ENCODE measurements around the gene NMB.
"Not testable (repeated sequence)": the region's sequence is repeated elsewhere in the genome, so short reads cannot be mapped to it uniquely, and the experiment has no call there.

Gene NMB

DNA sequence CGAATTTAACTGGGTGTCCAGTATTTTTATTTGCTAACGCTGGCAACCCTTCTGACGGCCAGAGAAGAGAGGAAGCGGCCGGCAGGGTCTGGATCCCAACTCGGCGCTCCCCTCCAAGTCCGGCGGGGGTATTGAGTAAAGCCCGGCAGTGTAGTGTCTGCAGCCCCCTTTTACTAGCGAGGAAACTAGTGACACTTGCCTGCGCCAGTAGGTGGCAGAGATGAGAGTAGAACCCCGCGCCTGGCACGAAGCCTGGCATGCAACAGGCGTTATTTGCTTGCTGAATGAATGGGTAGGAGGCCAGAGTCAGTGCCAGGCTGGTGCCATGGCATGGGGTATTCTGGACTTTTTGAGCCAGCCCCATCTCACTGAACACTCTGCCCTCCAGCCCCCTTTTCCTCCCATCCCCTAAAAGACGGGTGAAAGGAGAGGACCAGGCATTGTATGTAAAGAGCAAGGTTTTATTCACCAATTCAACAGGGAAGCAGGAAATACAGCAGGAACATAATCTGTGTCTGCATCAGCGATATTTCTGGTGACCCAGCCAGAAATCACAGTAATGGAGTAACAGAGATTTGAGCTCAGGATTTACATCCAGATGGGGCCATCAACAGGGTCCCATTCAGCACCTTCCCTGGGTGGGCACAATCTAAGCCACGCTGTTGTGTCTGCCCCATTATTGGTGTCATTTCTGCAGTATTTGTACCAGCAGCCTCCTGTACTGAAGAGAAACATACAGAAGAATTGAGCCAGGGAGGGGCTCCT lies 3.1 kb downstream of the NMB start:
- DNase-seq (ENCODE audit: low read depth in 2 of 2) = peak; percentile 50 to 51

DNA sequence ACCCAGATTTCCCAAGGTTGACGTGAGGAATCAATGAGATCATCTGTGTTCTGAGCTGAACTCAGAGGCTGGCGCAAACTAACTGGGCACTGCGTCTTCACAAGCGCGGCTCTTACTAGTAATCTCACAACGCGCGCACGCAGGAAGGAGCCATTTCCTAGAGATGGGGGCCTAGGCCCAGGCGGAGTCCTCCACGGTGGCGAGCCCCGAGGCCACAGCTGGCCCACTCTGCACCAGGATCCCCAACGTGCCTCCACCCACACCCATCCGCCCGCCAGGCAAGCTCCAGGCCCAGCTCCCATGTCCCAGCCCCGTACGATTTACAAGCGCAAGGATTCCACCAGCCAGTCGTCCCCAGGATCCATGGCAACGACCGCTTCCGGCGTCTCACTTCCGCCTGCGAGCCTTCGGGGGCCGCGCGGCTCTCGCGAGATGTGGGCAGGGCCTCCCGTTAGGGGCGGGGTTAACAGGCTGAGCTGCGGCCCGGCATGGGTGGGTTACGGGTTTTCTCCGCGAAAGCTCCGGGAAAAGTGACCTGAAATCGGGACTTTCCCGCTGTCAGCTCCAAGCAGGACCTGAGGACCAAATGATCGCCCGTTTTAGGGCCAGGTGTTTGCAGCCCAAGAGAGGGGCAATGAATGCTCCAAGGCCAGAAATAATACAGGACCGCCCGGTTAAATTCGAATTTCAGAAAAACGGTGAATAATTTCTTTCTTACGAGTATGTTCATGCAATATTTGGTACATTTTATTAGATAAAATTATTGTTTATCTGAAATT lies 3.9 kb downstream of the NMB start, which contains the start of gene WDR73:
TSS of gene WDR73 (minus strand) at position 374 of the 779 bp plus-strand sequence. CDS start at position 365, 9 bp downstream.
- peak; percentile 92 to 97 for DNase-seq (ENCODE audit: low read depth in 2 of 2)

DNA sequence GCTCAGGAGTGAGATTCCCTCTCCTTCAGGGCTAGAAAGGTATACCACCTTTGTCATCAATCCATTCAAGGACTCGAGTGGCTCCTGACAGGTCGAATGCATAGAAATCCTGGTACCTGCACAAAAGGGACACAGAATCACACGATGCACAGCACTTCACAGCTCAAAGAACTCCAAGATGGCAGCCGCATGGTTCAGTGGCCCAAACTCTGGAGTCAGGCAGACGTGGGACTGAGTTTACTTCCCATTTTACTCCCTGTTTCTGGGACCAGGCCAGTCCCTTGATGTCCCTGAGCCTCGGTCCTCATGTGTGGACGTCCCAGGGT lies 4.5 kb downstream of the NMB start:
- DNase-seq (ENCODE audit: low read depth in 2 of 2) = no peak

DNA sequence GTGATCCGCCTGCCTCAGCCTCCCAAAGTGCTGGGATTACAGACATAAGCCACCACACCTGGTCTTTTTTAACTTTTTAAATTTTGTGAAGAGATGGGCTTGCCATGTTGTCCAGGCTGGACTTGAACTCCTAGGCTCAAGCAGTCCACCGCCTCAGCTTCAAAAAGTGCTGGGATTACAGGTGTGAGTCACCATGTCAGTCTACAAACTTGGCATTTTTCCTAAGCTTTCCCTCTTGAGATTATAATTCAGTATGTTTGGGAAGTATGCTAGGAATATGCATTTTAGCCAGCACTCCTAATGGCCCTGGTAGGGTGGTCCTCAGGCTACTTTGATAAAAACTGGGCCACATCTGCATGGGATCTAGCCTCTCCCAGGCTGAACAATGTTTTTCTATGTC lies 8.3 kb downstream of the NMB start:
- DNase-seq (ENCODE audit: low read depth in 2 of 2) = no peak

DNA sequence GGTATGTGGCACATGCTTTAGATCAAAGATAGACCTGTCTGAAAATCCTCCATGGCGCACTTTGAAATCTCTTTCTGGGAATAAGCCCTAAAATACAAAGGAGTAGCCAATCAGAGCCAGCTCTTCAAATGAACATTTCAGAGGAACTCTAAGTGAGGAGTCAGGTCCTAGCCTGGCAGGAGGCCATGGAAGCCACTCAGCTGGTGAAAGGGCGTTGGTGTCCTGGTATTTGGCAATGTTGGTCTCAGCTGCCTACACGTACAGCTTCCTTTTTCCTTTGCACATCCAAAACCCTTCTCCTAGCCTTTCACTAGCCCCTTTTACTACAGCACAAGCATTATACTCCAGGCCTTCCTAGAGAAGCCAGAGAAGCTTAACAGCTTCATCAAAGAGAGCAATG lies 9.5 kb downstream of the NMB start:
- no peak for DNase-seq (ENCODE audit: low read depth in 2 of 2)

DNA sequence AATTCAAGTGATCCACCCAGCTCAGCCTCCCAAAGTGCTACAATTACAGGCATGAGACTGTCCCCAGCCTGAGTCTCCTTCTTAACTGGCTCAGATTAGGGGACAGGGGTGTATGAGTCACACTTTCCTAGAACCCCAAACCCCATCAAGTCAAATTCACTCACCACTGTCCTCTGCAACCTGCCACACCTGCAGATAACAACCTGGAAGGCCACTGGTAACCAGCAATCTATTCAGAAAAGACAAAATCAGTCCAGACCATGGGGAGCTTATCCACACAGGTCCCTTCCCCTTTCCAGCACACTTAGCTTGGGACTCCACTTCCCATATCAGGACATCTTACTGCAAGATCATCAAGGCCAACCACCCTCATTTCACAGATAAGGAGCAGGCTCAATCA lies 10.3 kb downstream of the NMB start:
- DNase-seq (ENCODE audit: low read depth in 2 of 2) = no peak

DNA sequence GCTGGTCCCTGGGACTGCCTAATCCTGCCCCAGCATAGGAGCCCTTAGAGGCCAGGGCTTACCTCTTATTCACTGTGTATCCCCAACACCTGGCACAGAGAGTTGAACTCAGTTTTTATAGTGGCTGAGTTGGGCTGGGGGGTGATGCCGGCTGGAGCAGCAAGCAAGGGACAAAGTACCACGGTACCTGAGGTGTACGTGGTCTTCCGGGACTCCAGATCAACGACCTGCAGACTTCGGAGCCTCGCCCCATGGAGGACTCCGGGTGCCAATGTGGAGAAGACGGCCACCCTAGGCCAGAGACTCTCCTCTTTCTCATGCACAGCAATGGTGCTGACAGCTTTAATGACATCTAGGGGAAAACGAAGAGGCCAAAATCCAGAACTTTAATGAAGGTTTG lies 12.0 kb downstream of the NMB start:
- no peak for DNase-seq (ENCODE audit: low read depth in 2 of 2)

DNA sequence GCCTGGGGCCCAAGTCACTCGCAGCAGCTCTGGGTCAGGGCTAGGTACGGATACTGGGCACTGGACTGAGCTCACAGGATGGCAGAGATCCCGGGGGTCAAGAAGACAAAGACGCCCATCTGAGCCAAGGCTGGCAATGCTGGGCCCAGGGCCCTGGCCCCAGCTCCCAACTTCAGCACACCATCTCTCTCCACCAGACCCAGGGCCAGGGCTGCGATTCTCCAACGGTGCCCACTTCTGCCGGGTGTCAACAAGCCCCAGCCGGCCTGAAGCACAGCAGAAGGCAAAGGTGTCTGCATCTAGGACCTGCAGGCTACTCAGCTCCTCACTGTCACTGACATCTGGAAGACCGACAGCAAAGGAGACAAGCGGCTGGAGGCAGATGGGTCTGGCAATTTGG lies 12.5 kb downstream of the NMB start:
- DNase-seq (ENCODE audit: low read depth in 2 of 2) = no peak

DNA sequence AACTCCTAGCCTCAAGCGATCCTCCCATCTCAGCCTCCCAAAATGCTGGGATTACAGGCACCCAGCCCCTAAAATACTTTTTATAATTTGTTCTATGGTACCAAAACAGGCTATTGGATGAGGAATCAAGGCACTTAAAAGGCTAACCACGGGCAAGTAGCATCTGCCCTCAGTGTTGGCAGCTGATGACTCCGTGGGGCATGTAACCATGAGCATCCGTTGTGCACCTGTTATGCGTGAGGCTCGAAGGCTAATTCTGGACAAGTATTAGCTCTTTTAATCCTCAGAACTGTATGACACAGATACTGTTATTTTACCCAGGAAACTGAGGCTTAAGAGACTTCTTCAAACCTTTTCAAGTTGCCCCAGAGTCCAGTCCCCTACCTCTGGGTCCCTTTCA lies 14.2 kb downstream of the NMB start:
- DNase-seq (ENCODE audit: low read depth in 2 of 2) = no peak

DNA sequence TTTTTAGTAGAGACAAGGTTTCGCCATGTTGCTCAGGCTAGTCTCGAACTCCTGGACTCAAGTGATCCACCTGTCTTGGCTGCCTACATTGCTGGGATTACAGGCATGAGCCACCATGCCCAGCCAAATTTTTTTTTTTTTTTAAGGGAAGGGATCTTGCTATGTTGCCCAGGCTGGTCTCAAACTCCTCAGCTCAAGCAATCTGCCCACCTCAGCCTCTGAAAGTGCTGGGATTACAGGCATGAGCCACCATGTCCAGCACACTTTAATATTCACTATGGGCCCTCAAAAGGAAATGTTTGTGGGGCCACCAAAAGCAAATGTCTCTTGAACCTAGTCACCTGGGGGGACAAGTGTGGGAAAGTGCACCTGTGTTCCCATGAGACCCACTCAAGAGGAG lies 15.4 kb downstream of the NMB start:
- DNase-seq (ENCODE audit: low read depth in 2 of 2) = not testable (repeated sequence)

DNA sequence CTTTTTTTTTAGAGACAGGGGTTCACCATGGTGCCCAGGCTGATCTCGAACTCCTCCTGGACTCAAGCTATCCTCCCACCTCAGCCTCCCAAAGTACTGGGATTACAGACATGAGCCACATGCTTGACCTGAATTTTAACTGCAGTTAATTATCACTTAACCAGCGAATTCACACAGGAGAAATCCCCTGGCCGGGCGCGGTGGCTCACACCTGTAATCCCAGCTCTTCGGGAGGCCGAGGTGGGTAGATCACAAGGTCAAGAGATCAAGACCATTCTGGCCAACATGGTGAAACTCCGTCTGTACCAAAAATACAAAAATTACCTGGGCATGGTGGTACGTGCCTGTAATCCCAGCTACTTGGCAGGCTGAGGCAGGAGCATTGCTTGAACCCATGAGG lies 16.1 kb downstream of the NMB start:
- not testable (repeated sequence) for DNase-seq (ENCODE audit: low read depth in 2 of 2)

DNA sequence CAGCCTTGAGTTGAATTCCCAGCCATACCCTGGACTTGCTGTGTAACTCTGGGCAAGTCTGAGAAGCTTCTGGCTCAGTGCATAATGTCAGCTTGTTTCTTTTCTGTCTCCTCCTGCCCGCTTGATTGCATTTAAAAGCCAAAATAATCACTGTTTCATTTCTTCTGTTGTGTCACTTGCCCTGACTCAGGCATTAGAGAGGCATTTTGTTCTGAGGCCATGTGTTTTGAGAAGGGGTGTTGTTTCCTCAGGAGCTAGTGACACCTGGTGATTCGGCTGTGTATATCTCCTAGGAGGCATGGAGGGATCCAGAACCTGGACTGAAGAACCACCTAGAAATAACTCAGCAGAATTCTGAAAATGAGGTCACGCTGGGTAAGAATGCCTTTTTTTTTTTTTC lies 19.9 kb downstream of the NMB start:
- no peak for DNase-seq (ENCODE audit: low read depth in 2 of 2)

DNA sequence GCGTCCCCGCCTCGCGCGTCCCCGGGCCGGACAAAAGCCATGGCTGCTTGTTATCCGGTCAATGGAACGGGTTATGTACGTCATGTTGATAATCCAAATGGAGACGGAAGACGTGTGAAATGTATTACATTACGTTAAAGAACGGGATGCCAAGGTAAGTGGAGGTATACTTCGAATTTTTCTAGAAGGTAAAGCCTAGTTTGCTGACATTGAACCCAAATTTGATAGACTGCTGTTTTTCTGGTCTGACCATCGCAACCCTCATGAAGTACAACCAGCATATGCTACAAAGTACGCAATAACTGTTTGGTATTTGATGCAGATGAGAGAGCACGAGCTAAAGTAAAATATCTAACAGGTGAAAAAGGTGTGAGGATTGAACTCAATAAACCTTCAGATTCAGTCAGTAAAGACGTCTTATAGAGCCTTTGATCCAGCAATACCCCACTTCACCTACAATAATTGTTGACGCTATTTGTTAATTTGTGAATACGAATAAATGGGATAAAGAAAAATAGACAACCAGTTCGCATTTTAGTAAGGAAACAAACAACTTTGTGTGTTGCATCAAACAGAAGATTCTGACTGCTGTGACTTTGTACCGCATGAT lies 23.7 kb downstream of the NMB start:
- DNase-seq (ENCODE audit: low read depth in 2 of 2) = no peak

DNA sequence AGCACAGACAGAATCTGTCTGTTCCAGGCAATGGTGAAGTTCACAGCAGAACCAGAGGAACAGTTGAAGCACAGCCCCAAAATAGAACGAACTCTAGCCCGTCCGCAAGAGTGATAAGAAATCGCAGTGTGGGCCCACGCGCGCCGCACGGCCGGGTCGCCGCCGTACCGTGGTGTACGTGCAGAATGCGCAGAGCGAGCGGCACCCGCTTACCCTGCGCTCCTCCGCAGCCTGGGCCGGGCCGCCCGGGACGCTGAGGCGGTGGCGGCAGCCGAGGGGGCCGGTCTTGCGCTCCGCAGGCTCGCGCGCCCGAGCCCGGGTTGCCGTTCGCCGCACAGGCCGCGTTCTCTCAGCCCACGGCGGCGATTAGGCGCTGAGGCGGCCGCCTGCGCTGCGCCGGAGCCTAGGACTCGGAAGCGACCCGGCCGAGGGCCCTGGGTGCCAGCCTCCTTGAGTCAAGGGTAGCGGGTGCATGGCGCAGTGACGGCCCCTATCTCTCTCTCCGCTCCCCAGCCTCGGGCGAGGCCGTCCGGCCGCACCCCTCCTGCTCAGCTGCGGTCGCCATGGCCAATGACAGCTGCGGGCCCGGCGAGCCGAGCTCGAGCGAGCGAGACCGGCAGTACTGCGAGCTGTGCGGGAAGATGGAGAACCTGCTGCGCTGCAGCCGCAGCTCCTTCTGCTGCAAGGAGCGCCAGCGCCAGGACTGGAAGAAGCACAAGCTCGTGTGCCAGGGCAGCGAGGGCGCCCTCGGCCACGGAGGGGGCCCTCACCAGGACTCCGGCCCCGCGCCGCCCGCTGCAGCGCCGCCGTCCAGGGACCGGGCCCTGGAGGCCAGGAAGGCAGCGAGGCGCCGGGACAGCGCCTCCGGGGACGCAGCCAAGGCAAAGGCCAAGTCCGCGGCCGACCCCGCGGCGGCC lies 24.4 kb downstream of the NMB start:
- DNase-seq (ENCODE audit: low read depth in 2 of 2) = peak in 1 of 2 donors; percentile 34

DNA sequence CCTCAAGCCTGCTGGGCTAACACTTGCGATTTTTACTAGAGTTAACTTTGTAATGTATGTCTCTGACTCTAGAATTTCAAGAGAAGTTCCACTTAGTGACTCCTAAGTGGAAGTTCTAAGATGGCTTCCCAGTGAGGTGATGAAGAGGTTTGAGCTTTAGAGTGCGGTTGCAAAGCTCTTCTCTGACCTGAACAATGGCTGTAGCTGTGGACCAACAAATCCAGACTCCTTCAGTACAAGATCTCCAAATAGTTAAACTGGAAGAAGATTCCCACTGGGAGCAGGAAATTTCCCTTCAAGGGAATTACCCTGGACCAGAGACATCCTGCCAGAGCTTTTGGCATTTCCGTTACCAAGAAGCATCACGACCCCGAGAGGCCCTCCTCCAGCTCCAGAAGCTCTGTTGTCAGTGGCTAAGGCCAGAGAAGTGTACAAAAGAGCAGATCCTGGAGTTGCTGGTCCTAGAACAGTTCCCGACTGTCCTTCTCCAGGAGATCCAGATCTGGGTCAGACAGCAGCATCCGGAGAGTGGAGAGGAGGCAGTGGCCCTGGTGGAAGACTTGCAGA lies 26.2 kb downstream of the NMB start:
- no peak for DNase-seq (ENCODE audit: low read depth in 2 of 2)

DNA sequence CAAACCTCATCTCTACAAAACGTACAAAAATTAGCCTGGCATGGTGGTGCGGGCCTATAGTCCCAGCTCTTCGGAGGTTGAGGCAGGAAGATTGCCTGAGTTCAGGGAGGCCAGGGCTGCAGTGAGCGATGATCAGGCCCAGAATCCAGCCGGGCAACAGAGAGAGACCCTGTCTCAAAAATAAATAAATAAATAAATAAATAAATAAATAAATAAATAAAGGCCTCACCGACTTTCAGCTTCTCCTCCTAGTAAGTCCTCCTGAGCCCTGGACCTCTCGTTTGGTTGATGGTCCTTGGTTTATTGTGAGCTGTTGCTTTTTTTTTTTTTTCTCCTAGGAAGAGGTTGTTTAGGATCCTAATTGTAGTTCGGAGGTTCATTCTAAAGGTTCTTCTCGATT lies 29.0 kb downstream of the NMB start:
- DNase-seq (ENCODE audit: low read depth in 2 of 2) = no peak

DNA sequence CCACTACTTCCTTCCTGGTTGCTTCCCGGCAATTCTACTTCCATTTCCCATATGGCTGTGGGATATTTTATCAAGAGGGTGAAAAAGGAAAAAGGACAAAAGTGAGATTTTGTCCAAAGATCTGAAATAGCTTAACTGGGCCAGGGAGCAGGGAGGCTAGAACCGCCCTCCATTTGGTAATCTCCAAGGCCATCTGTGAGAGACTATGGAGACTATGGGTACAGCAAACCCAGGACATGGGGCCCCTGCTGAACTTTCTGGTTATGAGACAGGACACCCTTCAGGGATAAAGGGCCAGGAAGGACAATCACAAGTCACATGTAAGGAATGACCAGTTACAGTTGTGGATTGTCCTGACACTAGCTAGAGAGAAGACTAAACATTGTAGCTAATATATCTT lies 32.9 kb downstream of the NMB start:
- no peak for DNase-seq (ENCODE audit: low read depth in 2 of 2)

DNA sequence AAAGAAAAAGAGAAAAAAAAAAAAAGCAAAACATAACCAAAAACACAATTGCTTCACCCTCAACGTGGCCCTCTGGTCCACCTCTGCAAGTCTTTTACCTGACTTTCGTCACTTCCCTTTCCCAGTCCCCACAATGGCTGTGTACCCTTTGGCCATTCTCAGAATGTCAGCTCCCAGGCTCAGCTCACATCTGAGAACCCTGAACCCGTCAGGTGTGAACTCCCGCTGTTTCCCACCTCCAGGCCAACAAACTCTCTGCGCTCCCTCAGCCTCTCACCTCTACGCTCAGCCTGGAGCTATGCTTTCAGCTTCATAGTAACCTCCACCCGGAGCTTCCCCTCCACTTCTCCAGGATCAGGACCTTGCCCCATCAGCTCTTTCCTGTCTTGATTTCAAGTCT lies 33.6 kb downstream of the NMB start:
- no peak for DNase-seq (ENCODE audit: low read depth in 2 of 2)

DNA sequence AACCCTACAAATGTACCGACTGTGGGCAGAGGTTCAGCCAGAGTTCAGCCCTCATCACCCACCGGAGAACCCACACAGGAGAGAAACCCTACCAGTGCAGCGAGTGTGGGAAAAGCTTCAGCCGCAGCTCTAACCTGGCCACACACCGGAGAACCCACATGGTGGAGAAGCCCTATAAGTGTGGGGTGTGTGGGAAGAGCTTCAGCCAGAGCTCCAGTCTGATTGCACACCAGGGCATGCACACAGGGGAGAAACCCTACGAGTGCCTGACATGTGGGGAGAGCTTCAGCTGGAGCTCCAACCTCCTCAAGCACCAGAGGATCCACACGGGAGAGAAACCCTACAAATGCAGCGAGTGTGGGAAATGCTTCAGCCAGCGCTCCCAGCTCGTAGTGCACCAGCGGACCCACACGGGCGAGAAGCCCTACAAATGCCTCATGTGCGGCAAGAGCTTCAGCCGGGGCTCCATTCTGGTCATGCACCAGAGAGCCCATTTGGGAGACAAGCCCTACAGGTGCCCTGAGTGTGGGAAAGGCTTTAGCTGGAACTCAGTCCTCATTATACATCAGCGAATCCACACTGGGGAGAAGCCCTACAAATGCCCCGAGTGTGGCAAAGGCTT lies 36.5 kb downstream of the NMB start:
- no peak for DNase-seq (ENCODE audit: low read depth in 2 of 2)

DNA sequence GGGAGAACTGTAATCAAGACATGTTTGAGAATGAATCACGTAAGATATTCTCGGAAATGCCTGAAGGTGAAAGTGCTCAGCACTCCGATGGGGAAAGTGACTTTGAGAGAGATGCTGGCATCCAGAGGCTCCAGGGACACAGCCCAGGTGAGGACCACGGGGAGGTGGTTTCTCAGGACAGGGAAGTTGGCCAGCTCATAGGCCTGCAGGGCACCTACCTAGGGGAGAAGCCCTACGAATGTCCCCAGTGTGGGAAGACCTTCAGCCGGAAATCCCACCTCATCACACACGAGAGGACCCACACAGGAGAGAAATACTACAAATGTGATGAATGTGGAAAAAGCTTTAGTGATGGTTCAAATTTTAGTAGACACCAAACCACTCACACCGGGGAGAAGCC lies 37.4 kb downstream of the NMB start:
- DNase-seq (ENCODE audit: low read depth in 2 of 2) = no peak

DNA sequence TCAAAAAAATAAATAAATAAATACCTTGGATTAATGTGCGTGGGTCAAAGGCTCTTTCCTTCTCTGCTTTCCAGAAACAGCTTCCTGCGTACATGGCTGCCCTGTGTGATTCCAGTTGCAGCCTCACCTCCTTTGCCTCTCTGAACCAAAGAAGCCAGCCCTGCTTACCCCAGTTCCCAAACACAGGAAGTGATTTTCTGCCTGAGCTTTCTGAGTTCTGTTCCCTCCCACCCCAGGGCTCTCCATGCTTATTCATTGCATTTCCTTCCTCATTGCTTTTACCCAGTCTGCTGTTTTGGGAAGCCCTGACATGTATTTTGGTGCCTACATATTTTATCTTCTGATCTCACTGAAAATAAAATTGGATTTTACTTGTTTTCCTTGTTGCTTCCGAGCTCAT lies 41.8 kb downstream of the NMB start:
- DNase-seq (ENCODE audit: low read depth in 2 of 2) = no peak
